ENCODE data around the gene FXYD3.

The FXYD3 gene

DNA sequence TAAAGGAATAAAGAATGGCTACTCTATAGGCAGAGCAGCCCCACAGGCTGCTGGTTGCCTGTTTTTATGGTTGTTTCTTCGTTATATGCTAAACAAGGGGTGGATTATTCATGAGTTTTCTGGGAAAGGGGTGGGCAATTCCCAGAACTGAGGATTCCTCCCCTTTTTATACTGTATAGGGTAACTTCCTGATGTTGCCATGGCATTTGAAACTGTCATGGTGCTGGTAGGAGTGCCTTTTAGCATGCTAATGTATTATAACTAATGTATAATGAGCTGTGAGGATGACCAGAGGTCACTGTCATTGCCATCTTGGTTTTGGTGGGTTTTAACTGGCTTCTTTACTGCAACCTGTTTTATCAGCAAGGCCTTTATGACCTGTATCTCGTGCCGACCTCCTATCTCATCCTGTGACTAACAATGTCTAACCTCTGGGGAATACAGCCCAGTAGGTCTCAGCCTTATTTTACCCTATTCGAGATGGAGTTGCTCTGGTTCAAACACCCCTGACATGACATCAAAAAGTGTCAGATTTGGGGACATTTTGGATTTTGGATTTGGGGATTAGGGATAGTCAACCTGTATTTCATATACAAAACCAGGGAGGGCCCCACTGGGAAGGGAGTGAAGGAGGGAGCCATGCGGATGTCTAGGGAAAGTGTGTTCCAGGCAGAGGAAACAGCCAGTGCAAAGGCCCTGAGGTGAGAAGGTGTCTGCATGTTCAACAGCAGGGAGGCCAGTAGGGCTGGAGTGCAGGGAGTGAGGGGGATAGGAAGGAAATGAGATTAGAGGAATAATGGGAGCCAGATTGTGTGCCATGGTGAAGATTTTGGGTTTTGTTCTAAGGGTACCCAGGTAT lies 49.8 kb downstream of the FXYD3 start:
- no peak for FAIRE-seq

GRCh38 chr19:35166100-35167063 lies 50.8 kb downstream of the FXYD3 start:
- no peak for FAIRE-seq

DNA sequence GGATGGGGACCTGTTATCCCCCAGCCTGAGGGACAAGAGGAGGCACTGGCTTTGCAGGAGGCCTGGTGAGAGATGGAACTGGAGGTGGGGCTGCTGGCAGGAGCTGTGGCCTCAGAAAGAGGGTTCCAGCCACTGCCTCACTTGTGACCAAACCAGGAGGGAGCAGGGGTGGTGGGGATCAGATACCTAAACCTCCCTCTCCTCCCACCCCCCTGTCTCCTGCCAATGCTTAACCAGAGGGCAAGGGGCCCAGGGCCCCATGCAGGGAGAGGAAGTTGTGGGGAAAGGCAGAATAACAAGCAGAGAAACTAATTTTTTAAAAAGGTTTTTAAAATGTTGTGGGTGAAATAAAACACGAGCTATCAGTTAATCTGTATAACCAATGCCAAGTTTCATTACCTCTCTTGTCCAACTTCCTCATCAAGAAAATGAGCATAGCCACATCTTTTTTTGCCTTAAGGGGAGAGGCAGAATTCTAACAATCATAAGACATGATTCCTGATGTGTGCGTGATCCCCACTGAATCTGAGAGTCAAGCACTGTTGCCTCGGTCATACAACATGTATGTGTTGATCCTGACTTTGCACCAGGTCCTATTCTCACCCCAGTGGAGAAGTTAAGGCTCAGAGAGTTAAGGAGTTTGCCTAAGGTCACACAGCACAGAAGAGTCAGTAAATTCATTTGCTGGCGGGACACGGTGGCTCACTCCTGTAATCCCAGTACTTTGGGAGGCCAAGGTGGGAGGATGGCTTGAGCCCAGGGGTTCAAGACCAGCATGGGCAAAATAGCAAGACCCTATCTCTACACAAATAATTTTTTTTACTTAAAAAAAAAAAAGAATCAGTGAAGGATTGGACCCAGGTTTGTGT lies 51.9 kb downstream of the FXYD3 start:
- no peak for FAIRE-seq

DNA sequence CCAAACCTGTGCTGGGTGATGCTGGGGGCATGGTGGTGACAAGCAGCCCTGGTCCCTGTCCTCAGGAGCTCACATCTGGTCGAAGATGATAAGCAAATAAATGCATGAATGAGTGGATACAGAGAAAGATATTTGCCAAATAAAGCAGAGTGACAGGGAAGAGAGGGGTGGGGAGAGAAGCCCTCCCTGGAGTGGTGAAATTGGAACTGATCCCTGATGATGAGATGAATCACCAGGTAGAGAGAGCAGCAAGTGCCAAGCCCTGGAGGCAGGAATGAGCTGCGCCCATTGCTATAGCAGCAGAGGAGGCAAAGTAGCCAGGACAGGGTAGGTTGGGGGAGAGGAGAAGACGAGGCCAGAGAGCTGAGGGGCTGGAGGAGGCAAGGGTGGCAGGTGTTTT lies 52.6 kb downstream of the FXYD3 start:
- no peak for FAIRE-seq

- FAIRE-seq = no peak
Observed at GRCh38 chr19:35169221-35169995, 53.8 kb downstream of the FXYD3 start.

DNA sequence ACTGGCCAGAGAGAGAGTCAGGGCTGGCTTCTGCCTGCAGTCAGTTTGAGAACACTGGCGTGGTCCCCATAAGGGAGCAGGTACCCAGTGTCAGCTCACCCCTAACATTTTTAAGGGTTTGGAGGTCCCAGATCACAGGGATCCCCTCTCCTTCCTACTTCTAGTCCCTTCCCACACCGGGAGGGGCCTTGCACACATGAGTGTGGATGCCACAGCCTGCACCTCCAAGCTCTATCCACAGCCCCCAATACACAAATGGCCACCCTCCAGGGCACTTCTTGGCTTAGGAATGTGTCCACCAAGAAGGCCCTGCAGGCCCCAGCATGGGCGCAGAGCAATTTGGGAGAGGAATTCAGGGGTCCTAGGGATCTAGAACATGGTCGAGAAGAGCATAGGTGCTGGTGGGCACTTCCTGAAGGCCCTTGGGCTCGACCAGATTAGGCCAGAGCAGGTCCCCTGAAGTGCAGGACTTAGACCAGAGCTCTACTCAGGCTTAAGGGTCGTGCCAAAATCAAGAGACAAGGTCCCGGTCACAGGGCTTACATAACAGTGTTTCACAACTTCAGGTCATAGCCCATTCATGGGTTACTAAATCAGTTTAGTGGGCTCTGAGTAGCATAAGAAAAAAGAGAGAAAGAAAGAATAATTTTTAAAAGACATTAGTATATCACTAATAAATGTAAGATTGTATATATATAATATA lies 54.9 kb downstream of the FXYD3 start:
- no peak for FAIRE-seq

- FAIRE-seq = no peak
Observed at GRCh38 chr19:35171730-35172129, 56.1 kb downstream of the FXYD3 start.

Measured in G401.6 (cell line).